ENCODE results near the gene ERC2. TPM values are rescaled to one million over a fixed set of nuclear protein-coding genes. Genes with fewer than 3 reads are reported as not detected.

ERC2 gene
- polyA plus RNA-seq, 1 experiment, result 0.07 TPM

GRCh38 chr3:56410576-56410975 is 57.7 kb downstream of the ERC2 start:
- Histone ChIP-seq H3K4me3 (ENCODE audit: low read depth, low read length) (no peak overlapping the region), H3K27me3 (ENCODE audit: control insufficient read depth, insufficient read depth, low read length) (no peaks in the 10 kb centered on the region), H3K36me3 (ENCODE audit: control insufficient read depth, insufficient read depth, low read length) (no peaks in the 10 kb centered on the region)
- TF ChIP-seq CTCF (IDR thresholded peaks at IDR 0.05; ENCODE audit: insufficient read depth, low read depth, low read length), result no peak
- CTCF ChIA-PET, result no interaction called here
- no peak for DNase-seq (ENCODE audit: low read depth)
- POLR2A ChIA-PET, result no interaction called here

DNA sequence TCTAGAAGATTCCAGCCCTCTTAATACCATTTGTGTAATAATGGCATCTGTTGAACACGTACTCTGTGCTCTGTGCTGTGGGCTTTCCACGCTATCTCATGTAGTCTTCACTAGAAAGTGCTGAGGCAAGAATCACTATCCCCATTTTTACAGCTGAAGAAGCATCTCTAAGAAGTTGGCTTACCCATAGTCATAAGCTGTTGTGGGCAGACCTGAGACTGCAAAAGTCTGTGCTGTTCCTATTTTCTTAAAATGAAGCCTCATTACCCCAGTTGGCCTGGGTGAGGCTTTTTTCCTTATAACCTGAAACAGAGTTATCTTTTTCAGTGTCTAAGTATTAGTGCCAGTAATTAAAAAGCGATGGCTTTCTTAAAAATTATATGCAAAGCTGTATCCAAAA is 58.5 kb downstream of the ERC2 start:
- DNase-seq (ENCODE audit: low read depth), result no peak
- CTCF ChIA-PET, result no interaction called here
- Histone ChIP-seq H3K27me3 (ENCODE audit: control insufficient read depth, insufficient read depth, low read length) (no peaks in the 10 kb centered on the region), H3K4me3 (ENCODE audit: low read depth, low read length) (no peak overlapping the region), H3K36me3 (ENCODE audit: control insufficient read depth, insufficient read depth, low read length) (no peaks in the 10 kb centered on the region)
- POLR2A ChIA-PET, result no interaction called here
- TF ChIP-seq CTCF (IDR thresholded peaks at IDR 0.05; ENCODE audit: insufficient read depth, low read depth, low read length), result no peak

GRCh38 chr3:56408761-56409196 is 59.5 kb downstream of the ERC2 start:
- no peak overlapping the region for H3K4me3 ChIP-seq (ENCODE audit: low read depth, low read length)
- CTCF ChIA-PET, result no interaction called here
- no peaks in the 10 kb centered on the region for H3K27me3 ChIP-seq (ENCODE audit: control insufficient read depth, insufficient read depth, low read length)
- DNase-seq (ENCODE audit: low read depth), result no peak
- H3K36me3 ChIP-seq (ENCODE audit: control insufficient read depth, insufficient read depth, low read length), result no peaks in the 10 kb centered on the region
- POLR2A ChIA-PET, result no interaction called here
- TF ChIP-seq CTCF (IDR thresholded peaks at IDR 0.05; ENCODE audit: insufficient read depth, low read depth, low read length), result no peak

- no peaks in the 10 kb centered on the region for H3K27me3 ChIP-seq (ENCODE audit: control insufficient read depth, insufficient read depth, low read length)
- POLR2A ChIA-PET, result no interaction called here
- no peak for TF ChIP-seq CTCF (IDR thresholded peaks at IDR 0.05; ENCODE audit: insufficient read depth, low read depth, low read length)
- CTCF ChIA-PET, result no interaction called here
- H3K4me3 ChIP-seq (ENCODE audit: low read depth, low read length), result no peak overlapping the region
- DNase-seq (ENCODE audit: low read depth), result no peak
- H3K36me3 ChIP-seq (ENCODE audit: control insufficient read depth, insufficient read depth, low read length), result no peaks in the 10 kb centered on the region
Measured at GRCh38 chr3:56406826-56407515, 61.3 kb downstream of the ERC2 start.

DNA sequence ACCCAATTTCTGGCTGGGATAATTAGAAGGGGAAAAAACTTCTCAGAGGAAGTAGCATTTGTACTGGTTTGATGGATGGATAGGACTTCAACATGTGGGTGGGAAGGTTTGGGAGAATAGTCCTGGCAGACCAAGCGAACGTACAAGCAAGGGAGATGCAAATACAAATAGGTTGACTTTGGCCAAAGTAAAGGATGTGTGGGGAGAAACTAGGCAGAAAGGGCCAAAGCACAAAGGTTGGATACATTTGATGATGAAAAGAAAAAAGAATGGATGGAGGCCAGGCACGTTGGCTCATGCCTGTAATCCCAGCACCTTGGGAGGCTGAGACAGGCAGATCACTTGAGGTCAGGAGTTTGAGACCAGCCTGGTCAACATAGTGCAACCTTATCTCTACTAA is 63.4 kb downstream of the ERC2 start:
- Histone ChIP-seq H3K36me3 (ENCODE audit: control insufficient read depth, insufficient read depth, low read length) (no peaks in the 10 kb centered on the region), H3K4me3 (ENCODE audit: low read depth, low read length) (no peak overlapping the region), H3K27me3 (ENCODE audit: control insufficient read depth, insufficient read depth, low read length) (no peaks in the 10 kb centered on the region)
- DNase-seq (ENCODE audit: low read depth), result no peak
- ChIA-PET POLR2A (no interaction called here), CTCF (no interaction called here)
- TF ChIP-seq CTCF (IDR thresholded peaks at IDR 0.05; ENCODE audit: insufficient read depth, low read depth, low read length), result no peak
